NT2/D1 (cell line): ENCODE data around the gene ERCC6L2.

Experiments used
- DNase-seq: peaks from one replicate; pipeline ENCODE4 v3.0.0-alpha.2; 2011; ENCODE audit warnings: low read depth, low spot score
- H3K27me3 ChIP-seq: 2 replicates; pipeline ENCODE4 v1.6.0; 2011; ENCODE audit warnings: mild to moderate bottlenecking; ENCODE audit not compliant: insufficient read length, insufficient read depth
- H3K36me3 ChIP-seq: 2 replicates; pipeline ENCODE4 v1.6.1; 2011; ENCODE audit warnings: mild to moderate bottlenecking, low read length, mixed read lengths; ENCODE audit not compliant: insufficient read depth, insufficient read length
- H3K4me1 ChIP-seq: 2 replicates; pipeline ENCODE4 v1.5.1; 2011; ENCODE audit not compliant: insufficient read depth, insufficient read length
- H3K4me3 ChIP-seq: 2 replicates; pipeline ENCODE4 v1.5.1; 2011; ENCODE audit warnings: low read depth; ENCODE audit not compliant: insufficient read length
- H3K9ac ChIP-seq: 2 replicates; pipeline ENCODE4 v1.6.0; 2011; ENCODE audit warnings: low read depth; ENCODE audit not compliant: insufficient read length
- H3K9me3 ChIP-seq: 2 replicates; pipeline ENCODE4 v1.5.1; 2011; ENCODE audit warnings: mild to moderate bottlenecking, low read length; ENCODE audit not compliant: insufficient read depth
- SUZ12 ChIP-seq: IDR thresholded peaks from 2 replicates; pipeline ENCODE4 v1.6.1; 2011; ENCODE audit not compliant: insufficient read length, insufficient read depth; ENCODE audit errors: extremely low read depth
- YY1 ChIP-seq: IDR thresholded peaks from 2 replicates; pipeline ENCODE4 v1.6.1; 2011; ENCODE audit not compliant: insufficient read length, insufficient read depth
- ZNF274 ChIP-seq: IDR thresholded peaks from 2 replicates; pipeline ENCODE4 v1.6.1; 2011; ENCODE audit warnings: mild to moderate bottlenecking, low read depth, low read length

Gene ERCC6L2

GRCh38 chr9:95896580-95896979 lies 21.1 kb downstream of the ERCC6L2 start:
- H3K4me3 ChIP-seq: no peak overlapping the region
- H3K9me3 ChIP-seq: peaks cover 6% of the 10 kb centered on the region; the same call in 1 of the 2 replicates
- H3K4me1 ChIP-seq: no peaks in the 10 kb centered on the region
- peaks cover 16% of the 10 kb centered on the region for H3K36me3 ChIP-seq
- TF ChIP-seq SUZ12 (no peak), YY1 (no peak), ZNF274 (no peak)
- no peak overlapping the region for H3K9ac ChIP-seq
- no peak for DNase-seq
- H3K27me3 ChIP-seq: no peaks in the 10 kb centered on the region

GRCh38 chr9:95901506-95901905 lies 26.0 kb downstream of the ERCC6L2 start:
- Histone ChIP-seq H3K9ac (no peak overlapping the region), H3K36me3 (peaks cover 19% of the 10 kb centered on the region), H3K9me3 (no peaks in the 10 kb centered on the region), H3K27me3 (no peaks in the 10 kb centered on the region), H3K4me1 (no peaks in the 10 kb centered on the region), H3K4me3 (no peak overlapping the region)
- DNase-seq: no peak
- no peak for TF ChIP-seq YY1
- no peak for TF ChIP-seq SUZ12
- TF ChIP-seq ZNF274: no peak

- TF ChIP-seq YY1 (no peak), SUZ12 (no peak), ZNF274 (no peak)
- H3K4me3 ChIP-seq: no peak overlapping the region
- peaks cover 23% of the 10 kb centered on the region for H3K36me3 ChIP-seq
- H3K9ac ChIP-seq: no peak overlapping the region
- DNase-seq: no peak
- H3K4me1 ChIP-seq: no peaks in the 10 kb centered on the region
- H3K27me3 ChIP-seq: no peaks in the 10 kb centered on the region
- no peaks in the 10 kb centered on the region for H3K9me3 ChIP-seq
Measured at GRCh38 chr9:95903398-95903797, 27.9 kb downstream of the ERCC6L2 start.

- H3K4me3 ChIP-seq: no peak overlapping the region
- H3K9ac ChIP-seq: no peak overlapping the region
- no peak for DNase-seq
- no peaks in the 10 kb centered on the region for H3K9me3 ChIP-seq
- no peak for TF ChIP-seq SUZ12
- no peak for TF ChIP-seq YY1
- no peak for TF ChIP-seq ZNF274
- no peaks in the 10 kb centered on the region for H3K4me1 ChIP-seq
- H3K36me3 ChIP-seq: peaks cover 12% of the 10 kb centered on the region
- no peaks in the 10 kb centered on the region for H3K27me3 ChIP-seq
Measured at GRCh38 chr9:95907794-95908193, 32.3 kb downstream of the ERCC6L2 start.

GRCh38 chr9:95910023-95910707 lies 34.7 kb downstream of the ERCC6L2 start:
- Histone ChIP-seq H3K9ac (no peak overlapping the region), H3K4me3 (no peak overlapping the region), H3K27me3 (no peaks in the 10 kb centered on the region), H3K9me3 (no peaks in the 10 kb centered on the region), H3K4me1 (no peaks in the 10 kb centered on the region), H3K36me3 (peaks cover 14% of the 10 kb centered on the region)
- no peak for TF ChIP-seq ZNF274
- no peak for TF ChIP-seq SUZ12
- no peak for TF ChIP-seq YY1
- DNase-seq: no peak

- no peaks in the 10 kb centered on the region for H3K4me1 ChIP-seq
- H3K9ac ChIP-seq: no peak overlapping the region
- H3K9me3 ChIP-seq: no peaks in the 10 kb centered on the region
- H3K27me3 ChIP-seq: no peaks in the 10 kb centered on the region
- no peak for DNase-seq
- TF ChIP-seq SUZ12 (no peak), ZNF274 (no peak), YY1 (no peak)
- no peak overlapping the region for H3K4me3 ChIP-seq
- H3K36me3 ChIP-seq: peaks cover 17% of the 10 kb centered on the region
Measured at GRCh38 chr9:95910770-95911340, 35.4 kb downstream of the ERCC6L2 start.

GRCh38 chr9:95912773-95913172 lies 37.3 kb downstream of the ERCC6L2 start:
- TF ChIP-seq YY1 (no peak), SUZ12 (no peak), ZNF274 (no peak)
- H3K9me3 ChIP-seq: no peaks in the 10 kb centered on the region
- no peak overlapping the region for H3K4me3 ChIP-seq
- no peaks in the 10 kb centered on the region for H3K4me1 ChIP-seq
- peaks cover 28% of the 10 kb centered on the region for H3K36me3 ChIP-seq
- no peak overlapping the region for H3K9ac ChIP-seq
- H3K27me3 ChIP-seq: no peaks in the 10 kb centered on the region
- no peak for DNase-seq
